Smooth muscle cell (in vitro differentiated cells): ENCODE results near the gene MS4A5. TPM values are rescaled to one million over a fixed set of nuclear protein-coding genes. Genes with fewer than 3 reads are reported as not detected.
A peak's percentile ranks its signal among the peaks of the same experiment; 100 is the strongest.

ENCODE experiments used
- DNase-seq: peaks from one replicate; lab custom pipeline; 2025; ENCODE audit not compliant: unreplicated experiment; lab: John Stamatoyannopoulos, UW
- H2AFZ ChIP-seq: fragments of 200-600 bp; sonication (generic); 2 replicates; pipeline ENCODE4 v1.6.0; 2016; ENCODE audit warnings: antibody characterized with exemption, low read depth, mild to moderate bottlenecking
- H3F3A ChIP-seq: fragments of 200-600 bp; sonication (generic); 2 replicates; pipeline ENCODE4 v1.6.0; 2017; ENCODE audit warnings: antibody characterized with exemption, low read depth
- H3K27ac ChIP-seq: fragments of 200-600 bp; sonication (generic); 2 replicates; pipeline ENCODE4 v1.5.1; 2016; ENCODE audit warnings: low read depth, mild to moderate bottlenecking
- H3K27me3 ChIP-seq: fragments of 200-600 bp; sonication (generic); 2 replicates; pipeline ENCODE4 v1.6.1; 2016; ENCODE audit warnings: low read depth, mild to moderate bottlenecking
- H3K36me3 ChIP-seq: fragments of 200-600 bp; sonication (generic); 2 replicates; pipeline ENCODE4 v1.5.1; 2016; ENCODE audit warnings: low read depth
- H3K4me1 ChIP-seq: fragments of 200-600 bp; sonication (generic); 2 replicates; pipeline ENCODE4 v1.5.1; 2016; ENCODE audit warnings: low read depth
- H3K4me2 ChIP-seq: fragments of 200-600 bp; sonication (generic); 2 replicates; pipeline ENCODE4 v1.6.0; 2016; ENCODE audit warnings: mild to moderate bottlenecking
- H3K4me3 ChIP-seq: fragments of 200-600 bp; sonication (generic); 2 replicates; pipeline ENCODE4 v1.5.1; 2016; ENCODE audit warnings: mild to moderate bottlenecking
- H3K79me2 ChIP-seq: fragments of 200-600 bp; sonication (generic); 2 replicates; pipeline ENCODE4 v1.6.0; 2016; ENCODE audit warnings: low read depth, mild to moderate bottlenecking
- H3K9ac ChIP-seq: fragments of 200-600 bp; sonication (generic); 2 replicates; pipeline ENCODE4 v1.6.0; 2016; ENCODE audit warnings: low read depth
- H3K9me3 ChIP-seq: fragments of 200-600 bp; sonication (generic); replicated peaks from 2 replicates; pipeline ENCODE4 v1.5.1; 2016; ENCODE audit warnings: low read depth
- H4K20me1 ChIP-seq: fragments of 200-600 bp; sonication (generic); 2 replicates; pipeline ENCODE4 v1.6.0; 2016; ENCODE audit warnings: low read depth
- CTCF ChIP-seq: fragments of 200-600 bp; sonication (generic); IDR thresholded peaks from 2 replicates; pipeline ENCODE4 v1.5.1; 2017; ENCODE audit warnings: borderline replicate concordance, mild to moderate bottlenecking, antibody characterized with exemption; ENCODE audit not compliant: insufficient read depth, poor library complexity, severe bottlenecking
- WGBS: methylation state at CpG from one replicate; pipeline ENCODE4 v1.1.7; 2016; ENCODE audit warnings: low lambda C conversion rate; 5-methylcytosine and 5-hydroxymethylcytosine counted together
- polyA plus RNA-seq: library from polyadenylated mRNA; unstranded; fragments of >200 nt; fragmentation: Nextera tagmentation; extraction: Ambion mirVana; gene quantifications from 2 replicates; pipeline ENCODE4 v1.2.1, GENCODE V29; 2016
- total RNA-seq: library from RNA; depleted of rRNA; stranded (reverse); fragments of >200 nt; gene quantifications from 2 replicates; pipeline ENCODE4 v1.2.3, GENCODE V29; 2014

Gene MS4A5
- total and polyA plus RNA-seq, 2 experiments from 2014 or later = not detected

- Histone ChIP-seq H3K4me2 (no peak overlapping the region), H3F3A (no peaks in the 10 kb centered on the region), H2AFZ (no peak overlapping the region), H3K9ac (no peak overlapping the region), H3K27ac (no peak overlapping the region), H3K36me3 (no peaks in the 10 kb centered on the region), H3K9me3 (no peaks in the 10 kb centered on the region), H3K27me3 (no peaks in the 10 kb centered on the region), H3K4me1 (no peaks in the 10 kb centered on the region), H3K4me3 (no peak overlapping the region), H4K20me1 (no peaks in the 10 kb centered on the region), H3K79me2 (no peaks in the 10 kb centered on the region)
- no peak for DNase-seq
- 40% methylated on average over 5 of the region's 5 CpGs for WGBS
- TF ChIP-seq CTCF = peak; percentile 17
Observed at GRCh38 chr11:60485987-60486386, 56.6 kb downstream of the MS4A5 start.

DNA sequence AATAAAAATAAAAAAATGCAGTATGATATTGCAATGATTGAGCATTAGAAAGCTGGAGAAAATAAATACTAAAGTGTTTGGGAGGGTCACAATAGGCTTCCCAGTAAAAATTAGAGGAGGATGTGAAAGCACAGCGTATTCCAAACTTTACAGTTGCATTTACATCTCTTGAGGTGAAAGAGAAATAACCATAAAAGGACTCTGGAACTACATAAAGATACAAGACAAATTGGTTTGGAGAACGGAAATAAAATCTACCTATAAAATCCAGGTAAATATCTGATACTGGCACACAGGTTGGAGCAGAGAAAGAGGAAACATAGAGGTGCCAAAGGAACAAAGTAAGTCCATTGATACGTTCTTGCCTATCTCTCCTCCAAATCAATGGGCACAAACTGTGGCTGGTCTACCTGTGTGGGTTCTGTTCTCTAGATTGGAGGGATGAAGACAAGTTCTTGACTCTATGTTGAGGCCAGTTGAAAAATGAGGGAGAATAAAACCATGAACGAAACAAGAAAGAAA is 63.2 kb downstream of the MS4A5 start, which contains the start of gene MS4A12:
Gene MS4A12, plus strand, starts transcription at position 291 of the 522 bp plus-strand sequence. CDS start 4,541 bp downstream, outside the sequence.
- WGBS = 80% methylated on average over 4 of the region's 4 CpGs
- no peak within 1 kb of the TSS for H3K27ac ChIP-seq

GRCh38 chr11:60493454-60493853 is 64.1 kb downstream of the MS4A5 start:
- Histone ChIP-seq H3K27ac (no peak overlapping the region), H3K4me3 (no peak overlapping the region), H3K36me3 (no peaks in the 10 kb centered on the region), H3K9ac (no peak overlapping the region), H4K20me1 (no peaks in the 10 kb centered on the region), H3F3A (no peaks in the 10 kb centered on the region), H3K79me2 (no peaks in the 10 kb centered on the region), H3K27me3 (no peaks in the 10 kb centered on the region), H3K4me2 (no peak overlapping the region), H3K9me3 (no peaks in the 10 kb centered on the region), H2AFZ (no peak overlapping the region), H3K4me1 (no peaks in the 10 kb centered on the region)
- no peak for TF ChIP-seq CTCF
- 87% methylated on average over 2 of the region's 2 CpGs for WGBS
- DNase-seq = no peak

More for the DNA sequence above, 63.2 kb downstream of the MS4A5 start, which contains the start of gene MS4A12:
- H3K27me3 ChIP-seq = no peaks in the 10 kb centered on the region
- no peak within 1 kb of the TSS for H3K4me3 ChIP-seq
- H3K9me3 ChIP-seq = no peaks in the 10 kb centered on the region
- H3K4me2 ChIP-seq = no peak within 1 kb of the TSS
- H4K20me1 ChIP-seq = no peaks in the 10 kb centered on the region
- no peak within 1 kb of the TSS for H3K9ac ChIP-seq
- H3K4me1 ChIP-seq = no peaks in the 10 kb centered on the region
- no peak for DNase-seq
- TF ChIP-seq CTCF = no peak
- H3F3A ChIP-seq = no peaks in the 10 kb centered on the region
- no peaks in the 10 kb centered on the region for H3K36me3 ChIP-seq
- H3K79me2 ChIP-seq = no peaks in the 10 kb centered on the region
- H2AFZ ChIP-seq = no peak within 1 kb of the TSS

Other genes starting within 250 kb of the MS4A5 start
- gene MS4A6A, start 246.5 kb upstream of the MS4A5 start, total RNA-seq = not detected in 2 replicates
- gene MS4A6A, start 246.5 kb upstream of the MS4A5 start, polyA plus RNA-seq = not detected in 2 replicates
- not detected in 2 replicates for gene MS4A4E, start 186.4 kb upstream of the MS4A5 start, total RNA-seq
- 0.26 TPM in 1 of 2 replicates, not detected in the other for gene MS4A4E, start 186.4 kb upstream of the MS4A5 start, polyA plus RNA-seq
- not detected in 2 replicates for gene MS4A4A, start 148.9 kb upstream of the MS4A5 start, total RNA-seq
- gene MS4A4A, start 148.9 kb upstream of the MS4A5 start, polyA plus RNA-seq = not detected in 2 replicates
- gene MS4A6E, start 102.3 kb upstream of the MS4A5 start, total RNA-seq = not detected in 2 replicates
- gene MS4A6E, start 102.3 kb upstream of the MS4A5 start, polyA plus RNA-seq = not detected in 2 replicates
- not detected in 2 replicates for gene MS4A7, start 51.0 kb upstream of the MS4A5 start, total RNA-seq
- not detected in 2 replicates for gene MS4A7, start 51.0 kb upstream of the MS4A5 start, polyA plus RNA-seq
- not detected in 2 replicates for gene MS4A14, start 33.1 kb upstream of the MS4A5 start, total RNA-seq
- gene MS4A14, start 33.1 kb upstream of the MS4A5 start, polyA plus RNA-seq = not detected in 2 replicates
- not detected in 2 replicates for gene MS4A1, start 26.3 kb downstream of the MS4A5 start, total RNA-seq
- gene MS4A1, start 26.3 kb downstream of the MS4A5 start, polyA plus RNA-seq = not detected in 2 replicates
- not detected in 2 replicates for gene MS4A12, start 63.2 kb downstream of the MS4A5 start, total RNA-seq
- not detected in 2 replicates for gene MS4A12, start 63.2 kb downstream of the MS4A5 start, polyA plus RNA-seq
- not detected in 2 replicates for gene MS4A13, start 85.8 kb downstream of the MS4A5 start, total RNA-seq
- not detected in 2 replicates for gene MS4A13, start 85.8 kb downstream of the MS4A5 start, polyA plus RNA-seq